ENCODE data around the gene EXOC6B.

Gene EXOC6B

DNA sequence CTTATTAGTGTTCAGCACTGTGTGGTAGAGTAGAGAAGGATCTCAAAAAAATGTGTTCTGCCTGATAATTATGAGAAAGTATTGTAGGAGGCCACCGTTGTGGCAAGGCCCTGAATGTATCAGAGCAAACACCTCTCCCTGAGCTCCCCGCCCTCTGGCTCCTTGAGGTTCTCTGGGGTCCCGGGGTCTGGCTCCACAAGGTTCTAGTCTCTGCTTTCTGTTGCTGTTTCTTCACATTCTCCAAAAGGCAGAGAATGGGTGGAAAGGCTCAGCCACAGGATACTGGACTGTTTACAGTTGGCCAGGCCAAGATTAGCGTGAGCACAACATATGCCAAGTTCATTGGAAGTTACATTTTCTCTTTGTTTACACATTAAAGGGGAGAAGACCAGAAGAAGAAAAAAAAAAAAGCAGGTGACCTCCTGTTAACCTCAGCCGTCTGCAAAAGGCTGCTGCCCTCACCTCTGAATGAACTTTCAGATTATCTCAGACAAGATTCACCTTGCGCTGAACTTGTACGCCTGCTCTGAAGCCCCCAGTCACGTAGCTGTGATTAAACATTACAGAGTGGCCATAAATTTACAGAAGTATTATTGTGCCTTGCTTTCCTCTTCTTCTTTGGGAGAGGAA is 621.6 kb downstream of the EXOC6B start:
- no peak for DNase-seq

DNA sequence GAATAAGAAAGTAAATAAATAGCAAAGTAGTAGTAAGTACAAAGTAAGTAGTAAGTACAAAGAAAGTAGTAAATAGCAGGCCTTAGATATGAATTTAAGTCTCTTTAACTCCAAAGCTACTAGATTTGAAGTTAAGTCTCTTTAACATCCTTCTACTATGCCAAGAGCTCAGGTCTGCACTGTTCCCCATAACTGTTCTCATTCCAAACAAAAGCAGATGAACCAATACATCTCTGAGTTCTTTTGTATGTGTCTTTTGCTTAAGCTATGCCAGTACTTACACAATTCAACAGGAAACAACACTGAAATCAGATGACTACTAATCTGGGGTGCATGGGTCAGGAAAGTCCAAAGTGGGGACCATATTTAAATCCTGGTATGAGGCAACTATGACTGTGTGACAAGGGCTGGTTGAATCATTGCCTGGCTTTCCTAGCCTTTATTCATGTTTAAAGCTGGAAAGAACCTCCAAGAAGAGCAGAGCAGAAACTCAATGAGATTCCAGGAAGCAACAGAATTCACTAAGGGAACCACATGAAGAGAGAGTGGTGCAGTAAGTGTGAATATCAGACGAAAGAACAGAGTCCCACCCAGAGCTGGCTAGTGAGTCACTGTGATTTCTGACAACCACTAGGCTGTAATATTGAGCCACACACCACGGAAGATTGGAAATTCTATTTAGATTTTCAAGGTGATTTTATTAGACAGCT is 627.1 kb downstream of the EXOC6B start:
- DNase-seq = no peak

DNA sequence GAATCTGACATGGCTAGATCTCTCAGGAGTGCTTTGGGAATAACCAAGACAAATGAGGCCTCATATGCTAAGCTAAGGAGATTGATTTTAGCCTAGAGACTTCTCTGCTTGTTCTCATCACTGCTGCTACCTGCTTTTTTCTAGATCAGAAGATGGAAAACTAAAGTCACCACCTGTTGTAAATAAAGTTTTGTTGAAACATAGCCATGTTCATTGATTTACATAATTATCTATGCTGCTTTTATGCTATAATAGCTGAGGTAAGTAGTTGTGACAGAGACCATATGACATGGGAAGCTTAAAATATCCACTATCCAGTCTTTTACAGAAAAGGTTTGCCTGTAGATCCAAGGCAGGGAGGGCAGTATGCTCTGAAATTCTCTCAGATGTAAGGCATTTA is 632.1 kb downstream of the EXOC6B start:
- no peak for DNase-seq

DNA sequence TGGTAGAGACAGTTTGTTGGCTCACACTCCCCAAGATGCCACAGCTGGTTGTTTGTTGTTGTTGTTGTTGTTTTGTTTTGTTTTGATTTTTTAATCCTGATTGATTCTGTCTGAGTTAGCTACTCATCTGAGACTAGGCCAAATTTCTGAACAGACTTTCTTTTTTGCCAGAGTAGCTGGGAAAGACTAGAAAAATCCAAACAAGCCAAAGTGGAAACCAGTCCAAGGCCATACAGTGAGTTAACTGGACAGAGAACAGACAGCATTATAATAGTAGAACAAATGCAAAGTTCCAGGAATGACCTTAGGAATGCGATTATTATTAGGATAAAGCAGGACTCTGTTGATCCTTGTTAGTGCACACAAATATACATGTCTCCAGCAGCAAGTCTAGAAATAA is 634.4 kb downstream of the EXOC6B start:
- no peak for DNase-seq

DNA sequence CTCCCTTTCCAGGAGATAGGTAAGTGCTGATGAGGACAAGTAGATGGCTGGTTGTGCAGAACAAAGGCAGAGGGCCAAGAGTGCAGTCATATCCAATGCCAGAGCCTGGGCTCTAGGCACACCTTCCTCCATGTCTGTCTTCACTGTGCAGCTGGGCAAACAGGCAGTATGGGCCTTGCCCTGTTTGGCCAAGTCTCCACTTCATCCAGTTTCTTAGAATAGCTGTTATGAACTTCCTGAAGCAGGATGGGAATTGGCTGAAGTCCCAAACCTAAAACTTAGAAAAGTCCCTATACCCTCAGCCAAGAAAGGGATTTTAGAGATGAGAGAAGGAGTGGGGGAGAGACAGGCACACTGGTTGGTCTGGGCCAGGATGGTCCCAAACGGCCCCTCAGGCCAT is 640.6 kb downstream of the EXOC6B start:
- no peak for DNase-seq

DNA sequence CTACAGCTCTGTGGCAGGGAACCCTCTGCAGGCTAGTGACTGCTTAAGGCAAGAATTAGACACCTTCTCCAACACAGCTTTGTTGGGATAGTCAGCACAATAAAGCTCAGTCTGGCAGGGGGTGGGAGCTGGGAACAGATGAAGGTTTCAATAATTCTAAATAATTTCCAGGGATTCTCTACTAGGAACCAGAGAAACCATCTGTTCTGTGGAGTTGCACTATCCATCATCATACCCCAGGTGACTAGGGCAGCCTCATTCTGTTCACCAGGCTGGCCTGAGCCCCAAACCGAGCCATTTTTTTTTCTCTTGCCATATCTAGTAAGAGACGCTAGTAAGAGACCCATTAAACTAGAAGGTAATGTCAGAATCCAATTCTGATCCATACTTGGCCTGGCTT is 642.4 kb downstream of the EXOC6B start:
- no peak for DNase-seq

DNA sequence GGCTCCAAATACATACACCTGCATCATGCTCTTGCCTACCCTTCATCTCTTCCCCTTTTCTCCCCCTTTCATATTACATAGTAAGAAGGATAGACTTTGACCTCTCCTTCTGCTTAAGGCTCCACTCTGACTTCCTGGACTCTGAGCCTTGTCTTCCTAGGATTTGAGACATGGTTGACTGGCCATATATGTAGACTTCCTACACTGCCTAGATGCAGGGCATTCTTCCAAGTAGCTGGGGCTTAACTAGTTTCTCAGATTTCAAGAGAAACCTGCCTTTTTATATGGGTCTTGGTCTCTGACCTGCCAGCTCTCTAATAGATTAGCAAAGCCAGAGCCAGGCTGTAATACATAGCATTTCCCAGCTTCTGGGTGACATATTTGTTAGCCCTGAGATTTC is 642.8 kb downstream of the EXOC6B start:
- DNase-seq = no peak

DNA sequence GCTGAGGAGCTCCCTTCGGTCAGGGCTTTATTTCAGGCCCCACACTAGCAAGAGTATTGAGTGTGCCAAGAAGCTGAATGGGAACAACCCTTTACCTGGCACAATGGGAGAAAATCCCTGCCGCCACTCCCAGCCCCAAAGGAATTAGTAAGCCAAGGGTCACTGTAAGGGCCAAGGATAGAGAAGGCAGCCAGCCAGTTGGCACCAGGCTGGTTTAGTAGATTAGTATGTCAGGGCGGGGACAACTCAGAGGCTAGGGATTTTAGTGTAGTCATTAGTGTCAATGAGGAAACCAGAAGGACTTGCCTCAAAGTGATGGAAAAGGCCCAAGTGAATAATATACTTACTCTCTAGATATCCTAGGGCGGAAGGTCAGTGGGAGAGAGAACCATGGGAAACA is 643.3 kb downstream of the EXOC6B start:
- DNase-seq = no peak

DNA sequence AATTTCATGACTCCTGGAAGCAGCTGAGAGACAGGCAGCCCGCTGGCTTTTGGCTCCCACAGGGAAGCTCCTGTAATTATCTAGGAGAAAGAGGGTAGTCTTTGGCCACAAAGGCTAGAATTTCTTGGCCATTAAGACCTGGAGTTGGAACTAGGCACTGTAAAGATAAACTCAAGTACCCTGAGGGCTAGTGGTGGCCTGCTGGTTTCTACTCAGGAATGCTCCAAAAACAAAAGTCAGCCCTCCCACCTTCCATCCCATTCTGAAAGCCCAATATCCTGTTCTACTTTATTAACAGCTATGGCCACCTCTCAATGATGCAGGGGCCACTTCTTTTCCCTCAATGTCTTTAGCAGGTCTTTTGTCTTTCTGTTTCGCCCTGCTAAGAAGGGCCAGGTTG is 644.2 kb downstream of the EXOC6B start:
- DNase-seq = peak; percentile 74

DNA sequence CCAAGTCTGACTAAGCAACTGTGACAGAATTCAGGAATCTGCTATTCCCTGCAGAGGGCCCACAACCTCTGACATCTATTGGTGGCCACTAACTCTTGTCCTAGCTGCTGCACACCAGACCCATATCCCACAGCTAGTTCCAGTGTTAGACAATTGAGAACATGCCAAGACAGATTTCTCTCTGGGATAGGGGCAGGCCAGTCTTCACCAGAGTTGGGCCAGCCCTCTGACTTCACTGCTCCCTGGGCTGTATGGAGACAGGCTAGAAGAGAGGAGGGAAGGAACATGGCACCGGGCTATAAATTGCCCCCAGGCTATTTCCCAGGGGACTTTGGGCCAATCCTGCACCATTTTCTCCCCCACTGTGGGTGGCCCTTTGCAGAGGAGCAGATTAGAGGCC is 645.5 kb downstream of the EXOC6B start:
- DNase-seq = no peak

DNA sequence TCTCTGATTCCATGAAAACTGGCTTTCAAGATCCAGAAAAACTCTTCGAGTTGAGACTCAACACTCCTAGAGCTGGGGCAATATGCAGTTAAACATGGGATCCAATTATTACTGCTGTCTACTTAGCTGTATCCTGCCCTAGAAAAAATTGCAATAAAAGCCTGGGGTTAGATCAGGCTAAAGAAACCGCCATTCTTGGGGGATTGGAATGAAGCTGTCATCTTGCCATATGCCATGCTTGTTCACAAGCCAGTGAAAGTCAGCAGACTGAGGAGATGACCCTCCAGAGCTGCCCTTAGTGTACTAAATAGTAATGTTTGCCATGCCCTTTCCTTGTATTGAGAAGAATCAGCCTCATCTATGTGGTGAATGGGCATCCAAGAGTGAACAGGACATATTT is 647.3 kb downstream of the EXOC6B start:
- no peak for DNase-seq

DNA sequence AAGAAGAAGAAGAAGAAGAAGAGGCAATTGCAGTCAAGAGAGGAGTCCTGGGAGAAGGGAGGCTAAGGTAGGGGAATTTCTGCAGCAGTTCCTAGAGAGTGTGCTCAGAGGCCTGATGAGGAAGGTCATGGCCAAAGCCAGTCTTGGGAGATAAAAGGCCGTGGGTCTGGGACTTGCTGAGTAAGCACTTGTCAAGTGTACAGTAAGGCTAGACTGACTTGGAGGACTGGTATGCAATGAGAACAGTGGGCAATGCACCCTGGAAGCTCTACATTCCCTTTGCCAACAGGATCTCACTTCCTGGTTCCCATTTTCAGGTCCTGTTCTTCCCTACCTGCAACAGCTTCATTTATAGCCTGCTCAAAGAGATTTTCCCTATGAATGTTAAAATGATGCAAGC is 649.6 kb downstream of the EXOC6B start:
- DNase-seq = no peak

DNA sequence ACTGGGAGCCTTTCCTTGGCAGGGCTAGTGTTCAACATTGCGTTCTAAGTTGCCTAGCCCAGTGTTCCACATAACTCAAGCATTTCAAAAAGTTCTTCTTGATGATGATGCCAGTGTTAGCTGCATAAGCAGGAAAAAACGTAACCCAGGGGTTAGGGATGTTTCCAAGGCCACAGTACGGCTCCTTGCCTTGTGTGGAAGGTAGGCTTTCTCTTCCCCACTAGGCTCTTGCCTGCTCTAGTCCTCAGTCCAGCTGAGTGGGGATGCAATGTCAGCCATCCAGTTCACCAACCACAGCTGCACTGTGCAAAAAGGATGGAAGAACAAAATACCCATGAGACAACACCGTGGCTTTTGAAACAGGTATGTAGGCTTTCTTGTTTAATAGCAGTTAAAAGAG is 650.2 kb downstream of the EXOC6B start:
- DNase-seq = no peak

DNA sequence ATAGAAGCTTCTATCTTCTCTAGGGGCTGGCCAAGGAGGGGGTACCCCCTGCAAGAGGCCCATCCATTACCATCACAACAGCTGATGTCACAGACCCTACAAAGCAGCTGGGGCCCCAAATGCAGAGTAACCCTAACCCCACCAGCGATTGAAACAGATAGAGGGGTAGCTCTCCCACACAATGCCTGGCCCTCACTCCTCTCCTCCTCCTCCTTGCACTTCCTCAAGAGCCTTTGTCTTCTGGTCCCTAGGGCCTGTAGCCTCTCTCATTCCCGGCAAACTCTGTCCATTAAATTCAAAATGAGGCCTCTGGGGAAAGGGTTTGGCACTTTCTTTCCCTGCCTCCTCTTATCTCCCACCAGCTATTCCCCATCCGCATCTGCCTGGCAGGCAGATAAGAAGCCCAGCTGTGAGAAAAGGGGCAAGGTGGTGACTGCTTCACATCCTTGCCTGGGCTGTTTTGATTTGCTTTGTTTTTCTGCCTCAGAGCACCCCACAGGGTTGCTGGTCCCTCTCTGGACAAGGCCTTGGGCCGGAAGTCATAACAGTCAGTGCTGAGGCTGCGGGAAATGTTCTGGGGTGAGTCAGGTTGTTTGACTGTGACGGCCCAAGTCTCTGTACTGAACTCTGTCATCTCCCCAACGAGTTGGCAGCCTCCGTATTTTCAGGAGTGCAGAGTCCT is 652.1 kb downstream of the EXOC6B start:
- DNase-seq = no peak

DNA sequence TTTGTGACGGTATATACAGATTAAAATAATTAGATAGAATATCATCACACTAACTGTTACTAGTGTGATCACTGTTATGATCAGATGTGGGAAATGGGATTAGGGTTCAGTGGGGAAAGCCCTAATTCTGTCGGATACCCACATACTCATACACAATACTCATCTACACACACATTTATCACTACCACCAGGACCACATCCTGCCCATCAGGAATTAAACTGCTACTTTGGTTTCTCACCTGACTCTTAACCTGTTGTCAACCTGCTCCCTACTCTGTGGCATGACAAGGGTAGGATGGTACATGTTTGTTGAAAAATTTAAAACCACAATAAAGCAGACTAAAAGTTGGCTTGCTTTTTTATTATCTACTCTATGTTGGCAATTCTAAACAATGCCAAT is 653.4 kb downstream of the EXOC6B start:
- DNase-seq = no peak

DNA sequence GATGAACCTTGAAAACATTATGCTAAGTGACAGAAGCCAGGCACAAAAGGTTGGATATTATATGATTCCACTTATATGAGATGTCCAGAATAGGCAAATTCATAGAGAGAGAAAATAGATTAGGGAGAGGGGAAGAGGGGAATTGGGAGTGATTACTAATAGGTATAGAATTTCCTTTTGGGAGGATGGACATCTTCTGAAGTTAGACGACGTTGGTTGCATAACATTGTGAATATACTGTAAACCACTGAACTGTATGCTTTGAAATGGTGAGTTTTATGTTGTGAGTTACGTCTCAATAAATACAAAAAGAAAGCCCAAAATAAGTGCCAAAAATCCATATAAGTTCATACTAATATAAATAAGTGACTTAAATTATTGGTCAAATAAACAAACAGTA is 659.6 kb downstream of the EXOC6B start:
- no peak for DNase-seq

DNA sequence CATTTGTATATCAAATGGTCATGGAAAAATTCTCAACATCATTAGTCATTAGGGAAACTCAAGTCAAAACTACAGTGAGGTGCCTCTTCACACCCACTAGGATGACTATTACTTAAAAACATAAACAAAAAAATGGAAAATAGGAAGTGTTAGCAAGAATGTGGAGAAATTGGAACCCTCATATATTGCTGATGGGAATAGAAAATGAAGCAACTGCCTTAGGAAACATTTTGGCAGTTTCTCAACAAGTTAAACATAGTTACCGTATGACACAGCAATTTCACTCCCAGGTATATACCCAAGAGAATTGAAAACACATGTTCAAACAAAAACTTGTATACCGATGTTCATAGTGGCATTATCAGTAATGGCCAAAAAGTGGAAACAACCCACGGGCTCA is 660.0 kb downstream of the EXOC6B start:
- no peak for DNase-seq

DNA sequence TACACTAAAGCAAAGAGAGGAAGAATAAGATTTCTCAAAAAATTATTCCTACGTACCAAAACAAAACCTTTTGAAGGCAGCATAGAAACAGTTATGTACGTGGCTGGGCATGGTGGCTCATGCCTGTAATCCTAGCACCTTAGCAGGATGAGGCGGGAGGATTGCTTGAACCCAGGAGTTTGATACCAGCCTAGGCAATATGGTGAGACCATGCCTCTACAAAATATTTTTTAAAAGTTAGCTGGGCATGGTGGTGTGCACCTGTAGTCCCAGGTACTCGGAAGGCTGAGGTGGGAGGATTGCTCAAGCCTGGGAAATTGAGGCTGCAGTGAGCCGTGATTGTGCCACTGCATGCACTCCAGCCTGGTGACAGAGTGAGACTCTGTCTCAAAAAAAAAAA is 663.3 kb downstream of the EXOC6B start:
- DNase-seq = no peak

DNA sequence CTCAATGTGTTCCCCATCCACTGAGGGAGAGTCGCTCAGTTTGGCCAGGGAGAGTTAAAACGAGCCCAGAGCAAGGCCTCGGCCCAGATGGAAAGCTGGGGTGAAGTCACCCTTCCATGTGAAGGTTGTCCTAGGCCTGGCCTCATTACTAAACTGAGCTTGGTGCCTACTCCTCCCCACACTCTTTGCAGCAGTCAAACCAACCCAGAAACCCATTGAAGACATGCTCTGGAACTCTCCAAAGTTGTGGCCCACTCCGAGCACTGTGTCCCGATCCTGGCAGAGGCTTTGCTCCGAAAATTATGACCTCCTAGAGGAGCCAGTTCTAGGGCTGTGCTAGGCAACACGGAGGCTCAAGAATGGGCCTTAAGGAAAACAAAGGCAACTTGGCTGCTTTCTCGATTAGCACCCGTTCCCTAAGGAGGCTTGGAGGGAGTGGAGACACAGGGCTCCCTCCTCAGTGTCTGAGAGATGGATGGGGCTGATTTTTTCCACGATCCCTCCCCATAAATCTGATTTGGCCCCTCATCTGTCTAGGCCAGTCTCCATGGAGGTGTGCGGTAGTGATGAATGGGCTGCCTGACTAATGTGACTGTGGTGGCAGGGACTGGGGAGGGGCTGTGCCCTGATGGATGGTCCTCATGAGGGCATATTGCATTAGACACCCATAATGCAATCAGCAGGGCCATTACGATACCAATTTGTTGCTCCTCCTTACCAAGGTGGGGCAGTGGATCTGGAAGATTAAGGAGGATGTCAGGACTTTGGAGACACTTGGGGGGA is 666.4 kb downstream of the EXOC6B start:
- no peak for DNase-seq

DNA sequence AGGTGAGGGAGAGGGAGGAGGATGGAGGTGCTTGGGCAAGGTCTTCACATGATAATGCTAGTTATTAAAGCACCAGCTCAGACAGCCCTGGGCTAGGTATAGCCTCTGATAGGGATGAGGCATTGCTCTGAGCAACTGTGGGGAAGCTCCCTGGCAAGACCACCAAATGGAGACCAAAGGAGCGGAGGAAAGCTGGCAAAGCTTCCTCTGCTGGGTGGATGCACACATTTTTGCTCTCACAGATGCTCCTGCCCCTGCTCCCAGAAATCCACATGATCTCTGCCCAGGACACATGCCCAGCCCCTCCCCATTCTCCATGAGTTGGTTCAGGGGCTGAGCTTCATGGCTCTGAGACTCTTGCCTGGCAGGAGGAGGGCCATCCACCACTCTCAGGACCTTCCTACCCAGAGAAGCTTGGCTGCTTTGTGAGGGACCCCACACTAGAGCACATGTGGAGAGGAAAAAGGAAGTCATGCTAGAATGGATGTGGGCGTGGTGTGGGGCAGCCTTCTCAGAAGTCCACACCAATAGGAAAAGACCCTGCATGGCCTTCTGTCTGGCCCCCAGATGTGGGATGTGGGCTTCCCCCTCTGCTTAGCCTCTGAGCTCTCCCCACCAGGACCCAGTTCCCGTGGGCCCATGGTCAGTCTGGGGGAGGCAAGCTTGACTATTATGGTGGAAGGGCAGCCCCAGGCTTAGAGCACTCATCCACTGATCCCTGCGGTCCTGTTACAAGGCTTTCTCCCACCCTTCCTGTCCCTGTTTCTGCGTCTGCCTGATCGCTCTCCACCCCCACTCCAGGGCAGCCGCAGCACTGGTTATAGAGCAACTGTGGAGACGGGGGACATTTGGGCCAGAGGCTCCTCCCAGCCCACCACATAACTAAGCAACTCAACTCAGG is 667.7 kb downstream of the EXOC6B start:
- no peak for DNase-seq

DNA sequence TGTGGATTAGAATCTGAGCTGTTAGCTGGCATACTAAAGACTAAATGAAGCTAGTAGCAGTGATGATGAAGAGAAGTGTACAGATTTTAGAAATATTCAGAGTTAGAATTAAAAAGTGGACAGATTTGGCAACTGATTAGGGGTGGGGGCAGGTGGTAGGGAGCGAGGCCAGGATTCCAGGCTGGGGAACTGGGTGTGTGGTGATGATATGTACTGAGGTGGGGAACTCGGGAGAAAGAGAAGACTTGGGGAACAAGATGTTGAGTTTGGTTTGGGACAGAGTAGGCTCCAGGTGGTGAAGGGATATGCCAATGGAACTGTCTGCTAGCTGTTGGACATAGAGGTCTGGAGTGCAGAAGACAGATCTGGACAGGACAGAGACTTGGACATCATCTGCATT is 669.0 kb downstream of the EXOC6B start:
- DNase-seq = no peak

DNA sequence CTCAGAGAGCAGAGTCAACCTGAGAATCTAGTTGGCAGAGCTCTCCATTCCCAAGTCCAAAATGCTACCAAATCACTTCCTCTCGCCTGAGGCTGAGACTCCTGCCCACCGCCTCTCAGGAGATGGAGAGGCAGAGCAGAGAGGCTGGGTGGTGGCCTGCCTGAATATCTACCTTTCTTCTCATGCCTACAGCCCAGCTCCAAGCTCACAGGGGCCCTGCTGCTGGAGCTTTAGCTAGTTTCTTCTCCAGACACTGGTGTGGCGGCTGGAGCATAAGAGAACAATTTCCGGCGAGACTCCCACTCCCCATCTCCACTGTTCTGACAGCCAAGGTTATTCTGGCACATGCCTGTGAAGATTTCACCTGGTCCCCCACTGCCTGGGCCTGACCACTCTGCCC is 670.1 kb downstream of the EXOC6B start:
- DNase-seq = no peak

DNA sequence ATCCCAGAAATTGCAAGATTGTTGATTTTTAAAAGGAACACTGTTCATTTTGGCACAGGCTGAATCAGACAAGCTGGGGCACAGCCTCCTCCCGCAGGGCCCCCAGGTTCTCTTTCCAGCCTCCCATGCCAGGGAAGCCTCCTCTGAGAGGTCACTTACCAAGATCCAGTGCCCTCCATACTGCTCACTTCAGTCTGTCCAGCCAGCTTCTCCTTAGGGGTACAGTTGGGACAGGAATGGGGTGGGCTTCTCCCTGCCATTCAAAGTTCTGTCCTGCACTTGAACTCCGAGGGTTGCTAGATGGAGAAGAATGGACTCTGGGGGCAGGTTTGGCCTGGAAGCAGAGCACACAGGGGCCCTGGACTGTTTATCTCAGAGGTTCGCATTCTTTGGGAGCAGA is 670.7 kb downstream of the EXOC6B start:
- DNase-seq = no peak
